ENCODE results near the gene PPP2R2C. TPM values are rescaled to one million over a fixed set of nuclear protein-coding genes. Genes with fewer than 3 reads are reported as not detected.
A peak's percentile ranks its signal among the peaks of the same experiment; 100 is the strongest.

The PPP2R2C gene
- total and polyA plus RNA-seq, 7 experiments from 2014 or later = not detected

GRCh38 chr4:6401797-6402196 is 70.6 kb downstream of the PPP2R2C start:
- Mint-ChIP-seq H3K27me3 (peaks cover 57 to 78% (median 62%) of the 10 kb centered on the region in 5 donors), H3K36me3 (no peaks in the 10 kb centered on the region), H3K4me1 (peaks cover 0 to 5% (median 0%) of the 10 kb centered on the region in 7 donors), H3K9me3 (peaks cover 0 to 1% (median 0%) of the 10 kb centered on the region in 11 donors), H3K27ac (no peak overlapping the region), H3K4me3 (no peak overlapping the region)
- intact Hi-C loops (cut with micrococcal nuclease) = no loop called here
- Histone ChIP-seq H3K4me3 (ENCODE audit: low read length) (no peak overlapping the region), H3K9me3 (ENCODE audit: control insufficient read depth in 2 of 3, low read length in 3 of 3) (no peaks in the 10 kb centered on the region), H3K27me3 (ENCODE audit: control insufficient read depth in 2 of 2, insufficient read depth in 2 of 2, low read length in 2 of 2) (no peaks in the 10 kb centered on the region), H3K27ac (ENCODE audit: low read depth, low read length) (no peak overlapping the region), H3K4me1 (ENCODE audit: control insufficient read depth in 2 of 2, insufficient read depth in 2 of 2, low read length in 2 of 2) (no peaks in the 10 kb centered on the region), H3K36me3 (ENCODE audit: control insufficient read depth in 2 of 3, insufficient read depth in 3 of 3, low read length in 3 of 3) (no peaks in the 10 kb centered on the region)
- POLR2A ChIA-PET = no interaction called here
- ATAC-seq (no peak), DNase-seq (no peak)
- CTCF ChIA-PET = no interaction called here

GRCh38 chr4:6396696-6397236 is 75.6 kb downstream of the PPP2R2C start:
- intact Hi-C loops (cut with micrococcal nuclease) = no loop called here
- Mint-ChIP-seq H3K27ac (no peak overlapping the region), H3K27me3 (peaks cover 18 to 38% (median 28%) of the 10 kb centered on the region in 5 donors), H3K36me3 (no peaks in the 10 kb centered on the region), H3K9me3 (no peaks in the 10 kb centered on the region), H3K4me1 (no peaks in the 10 kb centered on the region), H3K4me3 (no peak overlapping the region)
- POLR2A ChIA-PET = no interaction called here
- CTCF ChIA-PET = no interaction called here
- no peak overlapping the region for H3K27ac ChIP-seq (ENCODE audit: low read depth, low read length)
- H3K9me3 ChIP-seq (ENCODE audit: control insufficient read depth in 2 of 3, low read length in 3 of 3) = no peaks in the 10 kb centered on the region
- DNase-seq = no peak
- H3K36me3 ChIP-seq (ENCODE audit: control insufficient read depth in 2 of 3, insufficient read depth in 3 of 3, low read length in 3 of 3) = no peaks in the 10 kb centered on the region
- no peak for ATAC-seq
- H3K4me1 ChIP-seq (ENCODE audit: control insufficient read depth in 2 of 2, insufficient read depth in 2 of 2, low read length in 2 of 2) = no peaks in the 10 kb centered on the region
- H3K27me3 ChIP-seq (ENCODE audit: control insufficient read depth in 2 of 2, insufficient read depth in 2 of 2, low read length in 2 of 2) = no peaks in the 10 kb centered on the region
- H3K4me3 ChIP-seq (ENCODE audit: low read length) = no peak overlapping the region

DNA sequence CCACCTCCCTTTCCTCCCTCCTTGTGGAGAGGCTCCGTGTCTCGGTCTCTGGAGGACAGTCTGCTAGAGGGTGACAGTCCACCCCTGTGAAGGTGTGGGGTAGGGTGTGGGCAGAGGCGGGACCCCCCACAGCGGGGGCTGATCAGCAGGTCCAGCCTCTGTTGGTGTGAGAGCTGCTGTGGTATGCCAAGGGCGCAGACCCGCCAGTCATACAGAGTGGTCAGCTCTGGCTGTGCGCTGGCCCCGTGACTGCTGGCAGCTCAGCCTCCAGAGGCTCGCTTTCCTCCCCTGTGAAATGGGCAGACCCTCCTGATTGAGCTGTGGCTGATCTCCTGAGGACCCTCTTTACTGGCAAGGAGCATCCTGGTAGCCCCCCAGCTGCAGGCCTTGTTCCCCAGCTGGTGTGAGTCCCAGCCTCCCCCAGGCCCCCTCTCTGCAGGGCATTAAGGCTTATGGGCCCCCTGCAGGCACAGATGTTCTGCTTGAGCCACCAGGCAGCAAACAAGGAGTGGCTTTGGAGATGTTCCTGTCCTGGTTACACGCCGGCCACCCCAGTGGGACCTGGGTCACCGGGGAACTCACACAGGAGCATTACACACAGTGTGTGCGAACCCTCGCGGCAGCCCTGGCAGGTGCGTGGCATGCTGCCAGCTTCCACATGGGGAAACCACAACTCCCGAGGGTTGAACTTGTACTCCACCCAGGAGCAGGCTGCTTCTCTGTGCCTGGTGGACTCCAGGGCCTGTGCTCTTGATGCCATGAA is 76.8 kb downstream of the PPP2R2C start:
- Histone ChIP-seq H3K36me3 (ENCODE audit: control insufficient read depth in 2 of 3, insufficient read depth in 3 of 3, low read length in 3 of 3) (no peaks in the 10 kb centered on the region), H3K9me3 (ENCODE audit: control insufficient read depth in 2 of 3, low read length in 3 of 3) (no peaks in the 10 kb centered on the region), H3K4me3 (ENCODE audit: low read length) (no peak overlapping the region), H3K27ac (ENCODE audit: low read depth, low read length) (no peak overlapping the region), H3K27me3 (ENCODE audit: control insufficient read depth in 2 of 2, insufficient read depth in 2 of 2, low read length in 2 of 2) (no peaks in the 10 kb centered on the region), H3K4me1 (ENCODE audit: control insufficient read depth in 2 of 2, insufficient read depth in 2 of 2, low read length in 2 of 2) (no peaks in the 10 kb centered on the region)
- ChIA-PET POLR2A (no interaction called here), CTCF (no interaction called here)
- no peaks in the 10 kb centered on the region for H3K4me1 Mint-ChIP-seq
- H3K27me3 Mint-ChIP-seq = peaks cover 9 to 30% (median 20%) of the 10 kb centered on the region in 5 donors
- H3K9me3 Mint-ChIP-seq = no peaks in the 10 kb centered on the region
- no peaks in the 10 kb centered on the region for H3K36me3 Mint-ChIP-seq
- no peak overlapping the region for H3K27ac Mint-ChIP-seq
- intact Hi-C loops (cut with micrococcal nuclease) = no loop called here
- DNase-seq = no peak
- no peak for ATAC-seq
- H3K4me3 Mint-ChIP-seq = no peak overlapping the region

DNA sequence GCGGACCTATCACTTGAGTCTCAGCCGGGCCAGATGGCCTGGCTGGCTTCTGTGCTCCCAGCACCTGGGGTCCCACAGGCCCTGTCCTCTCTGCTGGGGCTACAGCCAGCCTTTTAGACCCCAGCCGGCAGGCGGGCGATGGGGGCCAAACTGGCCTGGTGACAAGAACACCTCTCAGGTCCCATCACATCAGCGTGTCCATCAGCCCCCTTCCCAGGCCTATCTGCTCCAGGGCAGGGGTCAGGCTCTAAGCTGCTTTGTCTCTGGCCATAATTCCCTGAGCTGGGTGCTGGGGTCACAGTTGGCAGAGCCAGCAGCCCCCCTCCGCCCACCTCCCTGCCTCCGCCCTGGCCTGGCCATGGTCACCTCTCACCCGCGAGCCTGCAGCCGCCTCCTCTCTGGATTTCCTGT is 77.7 kb downstream of the PPP2R2C start:
- Histone ChIP-seq H3K27ac (ENCODE audit: low read depth, low read length) (no peak overlapping the region), H3K4me3 (ENCODE audit: low read length) (no peak overlapping the region), H3K36me3 (ENCODE audit: control insufficient read depth in 2 of 3, insufficient read depth in 3 of 3, low read length in 3 of 3) (no peaks in the 10 kb centered on the region), H3K27me3 (ENCODE audit: control insufficient read depth in 2 of 2, insufficient read depth in 2 of 2, low read length in 2 of 2) (no peaks in the 10 kb centered on the region), H3K9me3 (ENCODE audit: control insufficient read depth in 2 of 3, low read length in 3 of 3) (no peaks in the 10 kb centered on the region), H3K4me1 (ENCODE audit: control insufficient read depth in 2 of 2, insufficient read depth in 2 of 2, low read length in 2 of 2) (no peaks in the 10 kb centered on the region)
- H3K9me3 Mint-ChIP-seq = no peaks in the 10 kb centered on the region
- ChIA-PET POLR2A (no interaction called here), CTCF (no interaction called here)
- H3K27me3 Mint-ChIP-seq = peaks cover 6 to 27% (median 15%) of the 10 kb centered on the region in 5 donors
- H3K27ac Mint-ChIP-seq = no peak overlapping the region
- intact Hi-C loops (cut with micrococcal nuclease) = no loop called here
- ATAC-seq = no peak
- DNase-seq = no peak
- H3K4me3 Mint-ChIP-seq = no peak overlapping the region
- no peaks in the 10 kb centered on the region for H3K36me3 Mint-ChIP-seq
- H3K4me1 Mint-ChIP-seq = no peaks in the 10 kb centered on the region

DNA sequence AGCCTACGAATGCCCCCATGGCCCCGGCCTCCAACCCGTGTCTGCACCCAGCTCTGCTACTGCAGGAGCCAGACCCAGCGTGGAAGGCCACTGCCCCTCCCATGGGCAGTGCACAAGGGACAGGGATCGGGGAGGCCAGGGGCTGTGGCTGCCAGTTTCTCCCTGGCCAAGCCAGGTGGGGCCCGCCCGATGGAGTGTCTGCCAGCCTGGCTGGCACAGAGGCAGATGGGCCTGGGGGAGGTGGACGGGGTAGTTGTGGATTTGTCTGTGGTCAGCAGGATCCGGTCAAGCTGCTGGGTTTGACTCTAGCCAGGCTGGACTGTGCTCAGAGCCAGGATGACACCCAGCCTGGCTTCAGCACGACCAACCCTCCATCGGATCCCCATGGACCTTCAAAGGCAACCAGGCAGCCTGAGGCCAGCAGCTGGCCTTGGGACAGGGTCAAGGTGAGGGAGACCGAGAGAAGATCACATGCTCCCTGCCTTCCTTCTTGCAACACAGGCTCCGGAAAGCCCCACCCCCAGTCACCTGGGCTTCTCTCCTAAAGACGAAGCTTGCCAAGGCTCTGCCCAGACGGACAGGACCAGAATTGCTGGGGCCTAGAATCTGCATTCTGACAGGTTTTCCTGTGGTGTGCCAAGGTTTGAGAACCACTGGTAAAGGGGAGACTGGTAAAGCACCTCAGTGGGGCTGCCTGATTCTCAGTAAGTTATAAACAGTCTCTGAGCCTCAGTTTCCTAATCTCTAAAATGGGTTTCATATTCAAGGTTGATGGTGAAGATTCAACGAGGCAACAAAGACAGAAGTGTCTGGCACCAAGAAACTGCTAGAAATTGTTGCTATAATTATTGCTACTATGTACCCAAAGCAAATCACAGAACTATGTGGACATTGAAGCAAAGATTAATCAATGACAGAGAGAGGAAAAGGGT is 78.6 kb downstream of the PPP2R2C start:
- Mint-ChIP-seq H3K27ac (no peak overlapping the region), H3K36me3 (no peaks in the 10 kb centered on the region), H3K4me3 (no peak overlapping the region), H3K9me3 (no peaks in the 10 kb centered on the region), H3K4me1 (no peaks in the 10 kb centered on the region), H3K27me3 (peaks cover 3 to 31% (median 17%) of the 10 kb centered on the region in 5 donors)
- CTCF ChIA-PET = no interaction called here
- no peaks in the 10 kb centered on the region for H3K4me1 ChIP-seq (ENCODE audit: control insufficient read depth in 2 of 2, insufficient read depth in 2 of 2, low read length in 2 of 2)
- no peak overlapping the region for H3K27ac ChIP-seq (ENCODE audit: low read depth, low read length)
- H3K4me3 ChIP-seq (ENCODE audit: low read length) = no peak overlapping the region
- no peak for DNase-seq
- H3K36me3 ChIP-seq (ENCODE audit: control insufficient read depth in 2 of 3, insufficient read depth in 3 of 3, low read length in 3 of 3) = no peaks in the 10 kb centered on the region
- no peaks in the 10 kb centered on the region for H3K27me3 ChIP-seq (ENCODE audit: control insufficient read depth in 2 of 2, insufficient read depth in 2 of 2, low read length in 2 of 2)
- POLR2A ChIA-PET = no interaction called here
- ATAC-seq = no peak
- intact Hi-C loops (cut with micrococcal nuclease) = no loop called here
- no peaks in the 10 kb centered on the region for H3K9me3 ChIP-seq (ENCODE audit: control insufficient read depth in 2 of 3, low read length in 3 of 3)

- Histone ChIP-seq H3K9me3 (ENCODE audit: control insufficient read depth in 2 of 3, low read length in 3 of 3) (no peaks in the 10 kb centered on the region), H3K27ac (ENCODE audit: low read depth, low read length) (no peak overlapping the region), H3K27me3 (ENCODE audit: control insufficient read depth in 2 of 2, insufficient read depth in 2 of 2, low read length in 2 of 2) (no peaks in the 10 kb centered on the region), H3K36me3 (ENCODE audit: control insufficient read depth in 2 of 3, insufficient read depth in 3 of 3, low read length in 3 of 3) (no peaks in the 10 kb centered on the region), H3K4me1 (ENCODE audit: control insufficient read depth in 2 of 2, insufficient read depth in 2 of 2, low read length in 2 of 2) (no peaks in the 10 kb centered on the region), H3K4me3 (ENCODE audit: low read length) (no peak overlapping the region)
- Mint-ChIP-seq H3K27me3 (peaks cover 0 to 30% (median 14%) of the 10 kb centered on the region in 5 donors), H3K27ac (peak overlapping the region in 1 of 9 donors; percentile 1), H3K4me3 (no peak overlapping the region), H3K4me1 (no peaks in the 10 kb centered on the region), H3K36me3 (no peaks in the 10 kb centered on the region), H3K9me3 (peaks cover 0 to 2% (median 0%) of the 10 kb centered on the region in 11 donors)
- intact Hi-C loops (cut with micrococcal nuclease) = no loop called here
- ChIA-PET POLR2A (no interaction called here), CTCF (no interaction called here)
- no peak for ATAC-seq
- DNase-seq = no peak
Measured at GRCh38 chr4:6393066-6393465, 79.3 kb downstream of the PPP2R2C start.
